ENCODE data around the gene PTPN7. TPM values are rescaled to one million over a fixed set of nuclear protein-coding genes. Genes with fewer than 3 reads are reported as not detected.

The PTPN7 gene
- total RNA-seq, 1 donor from 2014 or later = 0.13 TPM

DNA sequence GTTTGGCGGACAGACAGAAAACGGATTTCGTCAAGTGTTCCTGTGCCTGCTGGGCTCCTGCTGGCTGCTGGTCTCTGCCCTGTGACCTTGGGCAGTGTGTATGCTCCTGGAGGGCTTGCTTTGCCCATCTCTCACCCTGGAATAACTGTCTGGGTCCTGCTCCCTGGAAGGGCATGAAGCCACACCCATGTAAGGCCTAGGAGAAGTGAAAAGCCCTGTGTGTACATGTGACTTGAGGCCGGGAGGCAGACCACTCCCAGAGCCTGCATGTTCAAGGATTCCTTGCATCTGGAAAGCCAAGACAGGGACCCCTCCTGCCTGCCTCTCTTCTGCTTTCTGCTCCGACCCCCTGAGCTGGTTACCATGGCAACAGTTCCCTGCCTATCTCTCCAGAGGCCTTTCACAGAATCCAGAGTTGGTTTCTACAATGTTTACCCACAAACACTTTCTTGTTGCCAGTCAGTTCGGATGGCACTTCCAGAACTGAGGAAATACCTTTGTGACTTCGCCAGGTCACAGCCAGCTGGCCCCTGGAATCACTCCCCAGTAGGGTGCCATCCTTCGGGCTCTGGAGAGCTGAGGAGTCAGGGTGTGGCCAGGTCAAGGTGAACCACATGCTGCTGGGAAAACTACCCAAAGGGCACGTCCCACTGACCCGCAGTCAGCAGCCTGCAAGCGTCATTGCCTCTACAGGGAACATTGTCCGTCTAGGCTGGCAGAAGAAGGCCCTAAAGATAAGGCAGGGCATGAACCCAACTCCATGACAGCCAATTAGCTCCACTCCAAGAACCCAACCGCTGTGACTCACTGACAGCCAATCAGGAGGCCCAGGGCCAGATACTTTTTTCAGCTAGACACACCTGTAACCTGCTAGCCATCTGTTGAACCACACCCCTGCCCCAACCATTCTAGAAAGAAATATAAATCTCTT, 52.3 kb downstream of the PTPN7 start:
- no peak for DNase-seq (ENCODE audit: low read depth in 2 of 2)

DNA sequence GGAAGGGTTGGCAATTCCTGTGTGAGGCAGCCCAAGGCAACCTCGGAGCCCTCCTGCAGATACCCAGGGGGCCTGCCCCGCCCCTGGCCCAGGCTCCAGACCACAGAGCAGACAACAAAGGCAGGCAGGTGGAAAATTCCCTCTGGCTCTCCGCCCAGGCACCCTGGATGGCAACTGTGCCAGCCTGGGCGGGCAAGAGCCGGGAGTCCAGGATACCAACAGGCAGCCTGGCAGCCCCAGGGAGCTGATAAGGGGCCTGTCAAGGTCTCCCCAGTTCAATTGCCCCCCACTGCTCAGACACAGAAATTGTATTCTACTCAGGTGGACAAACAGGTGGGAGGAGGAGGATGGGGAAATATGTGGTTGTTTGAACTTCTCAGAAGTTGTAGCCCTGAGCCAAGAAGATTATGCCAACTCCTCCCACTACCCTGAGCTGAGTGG, 53.1 kb downstream of the PTPN7 start:
- no peak for DNase-seq (ENCODE audit: low read depth in 2 of 2)

DNA sequence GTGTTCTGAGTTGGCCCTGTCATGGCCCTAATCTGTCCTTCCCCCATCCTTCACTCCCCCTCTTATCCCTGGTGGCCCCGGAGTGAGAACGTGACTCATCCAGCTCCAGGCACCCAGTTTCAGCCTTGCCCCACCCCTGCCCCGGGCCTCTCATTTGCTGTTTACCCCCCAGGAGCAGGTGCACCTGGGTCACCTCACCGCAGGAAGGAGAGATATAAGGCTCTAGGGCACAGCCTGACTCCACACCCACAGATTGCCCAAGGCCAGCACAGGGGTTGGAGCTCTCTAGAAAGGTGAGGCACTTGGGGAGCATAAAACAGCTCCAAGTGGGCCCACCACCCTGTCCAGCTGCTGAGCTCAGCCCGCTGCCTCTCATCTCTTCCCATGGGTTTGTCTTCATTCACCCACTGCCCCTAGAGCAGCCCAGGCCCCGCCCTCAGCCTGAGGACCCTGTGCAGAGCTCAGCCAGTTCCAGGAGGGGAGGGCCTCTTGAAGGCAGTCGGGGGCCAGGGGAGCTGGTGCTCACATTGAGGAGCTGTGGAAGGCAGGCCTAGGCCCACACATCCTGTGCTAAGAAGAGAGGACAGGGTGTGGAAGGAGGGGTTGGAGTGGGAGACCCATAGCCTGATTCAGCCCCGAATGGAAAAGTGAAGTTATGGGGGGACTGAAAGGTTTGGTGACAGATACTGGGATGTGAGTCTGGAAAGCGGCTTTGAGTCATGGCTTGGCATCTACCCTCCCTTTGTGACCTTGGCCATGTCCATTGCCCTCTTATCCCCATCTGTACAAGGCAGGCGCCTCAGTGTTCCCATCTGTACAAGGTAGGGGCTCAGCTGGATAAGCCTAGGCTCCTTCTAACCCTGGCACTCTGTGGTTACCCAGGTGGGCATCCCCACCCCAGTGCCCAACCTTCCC, 53.8 kb downstream of the PTPN7 start:
- no peak for DNase-seq (ENCODE audit: low read depth in 2 of 2)

DNA sequence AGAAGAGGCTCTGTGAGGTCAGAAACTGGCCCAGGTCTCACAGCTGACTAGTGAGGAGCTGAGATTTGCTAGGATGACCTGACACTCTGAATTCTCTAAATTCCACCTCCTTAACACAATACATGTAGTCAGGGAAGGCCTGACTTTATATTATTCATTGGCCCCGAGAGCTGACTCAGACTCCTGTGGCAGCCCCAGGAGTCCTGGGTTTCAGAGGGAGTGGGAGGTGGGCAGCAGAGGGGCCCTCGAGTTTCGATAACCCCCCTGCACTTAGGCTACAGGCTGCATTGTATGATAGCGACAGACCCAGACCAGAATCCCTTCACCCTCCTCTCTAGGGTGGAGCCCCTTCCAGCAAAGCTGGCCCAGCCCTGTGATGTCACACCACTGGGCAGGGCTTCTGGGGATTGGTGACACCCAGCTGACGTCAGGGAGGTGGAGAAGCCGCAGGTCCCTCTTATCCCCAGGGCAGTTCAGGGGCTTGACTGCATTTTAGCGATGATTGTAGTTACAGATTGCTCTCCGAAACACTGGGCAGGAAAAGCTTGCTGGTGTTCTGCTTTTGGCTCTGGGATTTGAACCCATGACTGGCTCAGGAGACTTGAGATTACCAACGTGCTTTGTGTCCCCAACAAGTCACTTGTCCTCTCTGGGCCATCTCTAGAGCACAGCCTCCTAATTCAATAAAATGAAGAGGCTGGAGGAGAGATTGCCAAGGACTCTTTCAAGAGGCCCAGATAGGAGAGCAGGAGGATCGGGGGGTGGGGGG, 54.6 kb downstream of the PTPN7 start:
- DNase-seq (ENCODE audit: low read depth in 2 of 2) = no peak

DNA sequence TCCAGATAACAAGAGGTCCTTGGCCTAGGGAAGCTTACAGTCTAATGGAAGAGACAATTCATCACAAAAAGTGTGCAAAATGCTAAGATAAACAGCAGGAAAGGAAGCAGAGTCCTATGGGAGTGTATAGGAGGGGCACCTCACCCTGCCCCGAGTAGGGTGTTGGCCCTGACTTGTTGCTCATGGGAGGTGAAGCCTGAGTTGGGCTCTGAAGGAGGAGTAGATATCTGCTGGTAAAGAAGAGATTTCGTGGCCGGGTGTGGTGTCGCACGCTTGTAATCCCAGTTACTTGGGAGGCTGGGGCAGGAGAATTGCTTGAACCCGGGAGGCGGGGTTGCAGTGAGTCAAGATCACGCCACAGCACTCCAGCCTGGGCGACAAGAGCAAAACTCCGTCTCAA, 56.3 kb downstream of the PTPN7 start:
- DNase-seq (ENCODE audit: low read depth in 2 of 2) = no peak

DNA sequence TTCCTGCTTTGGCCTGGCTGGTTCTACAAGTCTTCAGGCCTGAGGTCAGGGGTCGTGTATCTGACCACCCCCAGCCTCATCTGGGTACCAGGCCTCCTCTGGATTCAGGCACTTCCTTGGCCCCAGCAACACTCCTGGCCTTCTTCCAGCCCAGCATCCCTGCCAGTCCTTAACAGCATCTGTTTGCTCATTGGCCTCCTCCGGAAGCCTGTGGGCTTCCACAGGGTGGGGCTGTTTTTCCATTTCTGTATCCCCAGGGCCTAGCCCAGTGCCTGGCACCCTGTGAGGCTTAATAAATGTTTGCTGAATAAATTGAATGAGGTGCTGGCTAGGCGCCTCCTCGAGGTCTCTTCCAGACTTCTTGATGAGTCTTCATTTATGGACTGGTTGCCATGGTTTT, 59.2 kb downstream of the PTPN7 start:
- no peak for DNase-seq (ENCODE audit: low read depth in 2 of 2)

Other genes with a start within 250 kb of the PTPN7 start
- gene LMOD1, start 214.1 kb downstream of the PTPN7 start, total RNA-seq = under 0.01 TPM in 1 of 2 replicates, not detected in the other
- gene TIMM17A, start 205.1 kb downstream of the PTPN7 start, total RNA-seq = 43.5 and 57.9 TPM in 2 replicates
- gene RNPEP, start 178.0 kb downstream of the PTPN7 start, total RNA-seq = 37.7 and 41.8 TPM in 2 replicates
- gene ELF3, start 150.0 kb downstream of the PTPN7 start, total RNA-seq = under 0.01 and 0.13 TPM in 2 replicates
- gene GPR37L1, start 37.7 kb downstream of the PTPN7 start, total RNA-seq = not detected in 2 replicates
- 16.8 and 31.4 TPM in 2 replicates for gene ARL8A, start 15.9 kb downstream of the PTPN7 start, total RNA-seq
- not detected in 2 replicates for gene LGR6, start 33.2 kb upstream of the PTPN7 start, total RNA-seq
- gene UBE2T, start 181.3 kb upstream of the PTPN7 start, total RNA-seq = 9.0 and 23.9 TPM in 2 replicates
- gene PPP1R12B, start 188.1 kb upstream of the PTPN7 start, total RNA-seq = 2.4 and 8.7 TPM in 2 replicates

All from dermis microvascular lymphatic vessel endothelial cell (primary cell).